GM21390 (cell line): ENCODE measurements around the gene COBLL1.

Experiments
- ATAC-seq: cut with Tn5 transposase; IDR thresholded peaks from one replicate; pipeline ENCODE4 v1.9.1; 2021; ENCODE audit not compliant: unreplicated experiment

Gene COBLL1

GRCh38 chr2:164818149-164819136, 23.2 kb downstream of the COBLL1 start:
- no peak for ATAC-seq

GRCh38 chr2:164816900-164817299, 24.7 kb downstream of the COBLL1 start:
- ATAC-seq, result no peak

DNA sequence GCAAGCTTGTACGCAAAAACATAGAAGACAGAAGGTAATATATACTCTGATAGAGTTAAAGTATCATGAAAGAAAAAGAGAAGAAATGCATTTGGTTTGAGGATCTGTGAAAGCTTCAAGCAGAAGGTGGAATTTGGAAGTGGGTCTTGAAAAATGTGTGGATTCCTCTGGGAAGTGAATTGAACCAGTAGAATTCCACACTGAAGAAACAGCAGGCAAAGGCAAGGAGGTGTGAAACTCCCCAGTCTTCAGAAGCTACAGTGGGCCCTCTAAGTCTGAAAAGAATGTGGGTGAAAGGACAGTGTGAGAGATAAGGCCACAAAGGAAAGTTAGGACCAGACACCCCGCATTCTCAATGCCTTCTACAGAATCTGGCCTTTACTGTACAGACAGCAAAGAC, 25.6 kb downstream of the COBLL1 start:
- ATAC-seq, result no peak

GRCh38 chr2:164815071-164815793, 26.4 kb downstream of the COBLL1 start:
- no peak for ATAC-seq

DNA sequence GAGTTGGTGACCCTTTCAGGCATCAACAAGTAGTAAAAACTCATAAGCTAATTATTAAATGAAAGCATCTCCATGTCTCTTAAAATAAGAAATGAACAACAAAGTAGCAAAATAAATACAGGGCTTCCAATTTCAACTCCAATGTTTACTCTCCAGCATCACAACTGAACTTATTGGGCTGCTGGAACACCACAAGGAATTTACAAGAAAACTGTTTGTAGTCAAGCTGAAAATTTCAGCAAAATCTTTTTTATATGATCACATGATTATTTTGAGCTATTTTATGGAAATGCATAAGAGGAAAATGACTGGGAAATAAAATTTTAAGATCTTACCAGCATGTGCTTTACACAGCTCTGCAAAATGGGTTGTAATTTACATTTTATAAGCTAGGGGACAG, 28.1 kb downstream of the COBLL1 start:
- ATAC-seq, result no peak

DNA sequence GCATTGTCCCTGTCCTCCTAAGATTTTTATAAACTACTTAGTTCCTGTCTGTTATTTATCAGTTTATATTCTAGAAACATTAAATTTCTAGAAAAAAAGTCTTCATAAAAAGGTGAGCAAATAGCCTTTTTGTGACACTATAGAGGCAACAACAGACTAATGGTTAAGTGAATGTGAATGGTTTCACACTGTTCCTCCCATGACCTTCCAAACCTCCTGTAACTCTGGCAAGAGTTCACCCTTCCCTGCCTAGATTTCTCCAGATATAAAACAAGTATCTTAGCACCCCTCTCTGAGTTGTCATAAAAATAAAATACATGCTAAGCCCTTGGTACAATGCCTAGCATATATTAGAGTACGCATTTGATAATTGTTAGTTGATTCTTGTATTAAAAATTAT, 29.2 kb downstream of the COBLL1 start:
- ATAC-seq, result no peak

DNA sequence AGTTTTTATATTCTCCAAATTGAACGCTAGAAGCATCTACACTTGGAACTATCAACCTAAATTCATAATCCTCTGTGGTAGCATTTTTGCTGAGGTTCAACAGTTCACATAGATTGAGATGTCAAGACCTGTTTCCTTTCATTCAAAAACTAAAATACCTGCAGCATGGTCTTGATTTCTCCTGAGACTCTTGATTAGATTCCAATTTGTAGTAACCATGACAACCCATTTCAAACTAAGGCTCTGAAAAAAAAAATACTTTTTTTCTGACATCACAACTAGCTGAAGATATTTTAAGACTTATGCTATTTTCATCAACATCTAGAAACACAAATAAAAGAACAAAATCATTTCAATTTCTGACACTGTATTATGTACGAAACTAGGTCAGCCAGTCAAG, 29.8 kb downstream of the COBLL1 start:
- ATAC-seq, result no peak

- no peak for ATAC-seq
These were observed 30.8 kb downstream of the COBLL1 start for GRCh38 chr2:164810843-164811242.

DNA sequence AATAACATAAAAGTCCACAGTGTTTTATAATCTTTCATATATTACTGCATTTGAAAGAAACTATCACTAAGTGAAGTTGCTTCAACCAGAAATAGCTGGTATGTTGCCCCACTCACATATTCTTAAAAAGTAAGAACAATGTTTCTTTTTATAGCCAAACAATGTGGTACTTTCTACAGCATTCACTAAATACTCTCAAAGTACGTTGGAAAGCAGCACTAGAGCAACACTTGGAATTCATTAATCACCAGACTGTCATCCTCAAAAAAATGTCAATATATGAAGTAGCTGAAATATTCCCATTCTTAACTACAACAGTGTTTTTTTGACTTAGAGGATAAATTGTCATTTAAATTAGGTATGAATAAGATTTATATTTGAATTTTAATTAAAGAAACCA, 32.8 kb downstream of the COBLL1 start:
- ATAC-seq, result no peak

GRCh38 chr2:164803776-164804466, 37.7 kb downstream of the COBLL1 start:
- no peak for ATAC-seq

DNA sequence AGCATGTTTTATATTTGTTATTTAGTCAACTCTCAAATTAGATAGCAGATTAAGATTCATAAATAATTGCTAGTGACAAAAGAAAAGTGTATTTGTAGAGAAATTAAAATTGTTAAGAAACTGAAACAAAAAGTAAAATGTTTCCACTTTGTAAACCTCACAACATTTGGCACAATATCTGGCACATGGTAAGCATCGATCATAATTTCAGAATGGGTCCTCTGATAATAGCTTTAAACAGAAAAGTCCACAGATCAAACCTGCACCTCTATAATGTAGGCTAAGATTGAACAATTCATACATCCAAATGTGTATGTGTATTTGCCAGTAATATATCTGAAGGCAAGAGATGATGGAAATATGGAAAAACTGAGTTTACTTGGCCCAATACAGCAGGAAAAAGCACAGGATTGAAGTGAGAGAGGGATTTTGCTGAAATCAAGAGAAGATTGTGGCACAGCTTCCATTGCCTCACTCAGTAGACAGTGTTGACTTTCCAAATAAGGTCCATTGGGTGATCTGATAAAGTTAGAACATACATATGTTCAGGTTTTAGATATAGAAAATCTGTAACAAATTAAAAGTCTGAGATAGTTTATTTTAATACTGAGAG, 39.4 kb downstream of the COBLL1 start:
- ATAC-seq, result no peak

DNA sequence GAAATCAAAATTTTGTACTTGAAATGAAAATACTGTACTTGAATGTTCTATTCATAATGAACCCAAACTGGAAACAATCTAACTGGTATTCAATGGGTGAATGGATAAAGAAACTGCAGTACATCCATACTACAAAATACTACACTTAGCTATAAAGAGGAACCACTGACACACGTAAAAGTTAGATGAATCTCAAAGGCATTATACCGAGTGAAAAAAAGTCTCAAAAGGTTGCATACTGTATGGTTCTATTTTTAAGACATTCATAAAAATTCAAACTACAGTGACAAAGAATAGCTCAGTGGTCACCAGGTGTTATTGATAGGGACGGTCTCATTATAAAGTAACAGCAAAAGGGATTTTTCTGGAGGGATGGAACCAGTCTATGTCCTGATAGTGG, 41.1 kb downstream of the COBLL1 start:
- ATAC-seq, result no peak

DNA sequence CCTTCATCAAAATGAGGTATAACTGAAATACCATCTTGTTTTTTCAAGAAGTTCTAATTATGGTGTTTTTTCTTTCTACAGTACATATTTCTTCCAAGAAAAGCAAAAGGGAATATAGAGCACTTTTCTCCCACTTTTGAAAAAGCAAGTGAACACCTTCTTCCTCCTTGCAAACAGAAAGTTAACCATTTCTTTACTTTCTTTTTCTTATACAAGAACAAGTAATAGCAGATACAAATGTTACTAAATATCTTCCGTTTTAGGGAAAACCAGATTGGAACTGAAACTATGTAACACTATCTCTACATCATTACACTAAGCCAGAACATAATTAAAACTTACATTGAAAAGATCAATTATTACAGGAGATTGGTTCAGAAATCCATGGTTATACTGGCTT, 44.0 kb downstream of the COBLL1 start:
- ATAC-seq, result no peak

- no peak for ATAC-seq
These were observed 44.6 kb downstream of the COBLL1 start for GRCh38 chr2:164796999-164797398.

GRCh38 chr2:164794432-164795231, 47.0 kb downstream of the COBLL1 start:
- ATAC-seq, result no peak

GRCh38 chr2:164794016-164794415, 47.6 kb downstream of the COBLL1 start:
- no peak for ATAC-seq

DNA sequence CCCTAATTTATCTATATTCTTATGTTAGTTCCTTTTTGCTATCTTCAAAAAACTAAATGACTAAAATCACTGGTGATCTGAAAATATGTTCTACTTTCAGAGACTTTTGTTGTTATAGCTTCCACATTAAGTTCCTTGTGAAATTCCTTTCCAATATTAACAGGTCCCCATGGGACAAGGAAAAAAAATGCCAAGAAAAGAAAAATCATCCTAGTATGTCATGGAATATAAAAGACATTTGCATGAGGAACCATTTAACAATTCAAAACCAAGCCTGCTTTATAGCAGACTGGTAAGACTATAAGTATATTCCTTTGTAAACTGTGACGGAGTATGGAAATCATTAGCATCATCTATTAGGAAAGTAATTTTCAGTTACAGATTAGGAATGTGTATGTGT, 48.1 kb downstream of the COBLL1 start:
- ATAC-seq, result no peak

GRCh38 chr2:164792316-164793170, 49.1 kb downstream of the COBLL1 start:
- no peak for ATAC-seq

DNA sequence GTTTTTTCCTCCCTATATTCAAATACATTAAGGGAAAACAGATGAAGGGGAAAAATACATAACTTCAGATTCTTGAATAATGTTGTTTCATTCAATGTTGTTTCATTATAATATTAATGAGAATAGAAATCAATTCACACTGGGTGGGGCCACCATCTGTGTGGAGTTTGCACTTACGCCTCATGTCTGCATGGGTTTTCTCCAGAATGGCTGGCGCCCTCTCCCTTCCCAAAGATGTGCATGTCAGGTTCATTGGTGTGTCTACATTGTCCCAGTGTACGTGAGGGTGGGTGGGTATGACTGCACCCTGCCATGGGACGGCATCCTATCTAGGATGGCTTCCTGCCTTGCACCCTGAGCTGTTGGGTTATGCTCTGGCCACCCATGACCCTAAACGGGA, 51.7 kb downstream of the COBLL1 start:
- ATAC-seq, result no peak
